H1 (cell line): Measurements from ENCODE around the gene EPHA1. TPM values are rescaled to one million over a fixed set of nuclear protein-coding genes. Genes with fewer than 3 reads are reported as not detected.

Experiments used
- CTCF ChIA-PET: fragments of 300-600 bp; sonication (Branson Sonifier 250); formaldehyde crosslinking; loops from one replicate; lab custom pipeline; 2021; ENCODE audit not compliant: partially characterized antibody; lab: Charles Lee
- POLR2A ChIA-PET: fragments of 300-600 bp; sonication (Branson Sonifier 250); formaldehyde crosslinking; loops from one replicate; lab custom pipeline; 2021; ENCODE audit warnings: inconsistent platforms; ENCODE audit not compliant: partially characterized antibody; lab: Charles Lee
- DNase-seq, 2 experiments: peaks; one replicate each; pipeline versions ENCODE4 v3.0.0 to v3.0.0-alpha.2; 2010 to 2022; ENCODE audit warnings: low spot score in 2 of 2, low read depth in 1 of 2, mixed read lengths in 1 of 2
- FAIRE-seq: peaks from 2 replicates; lab custom pipeline; 2011; peaks lifted over from hg19 to GRCh38; lab: Jason Lieb, UNC
- H2AFZ ChIP-seq: 2 replicates; pipeline ENCODE4 v1.8.1; 2012; ENCODE audit warnings: low read length, inconsistent platforms
- H2AK5ac ChIP-seq: 2 replicates; pipeline ENCODE4 v1.6.1; 2013; ENCODE audit warnings: low read depth, low read length
- H2BK120ac ChIP-seq: replicated peaks from 2 replicates; pipeline ENCODE3; 2013; ENCODE audit warnings: low read depth, low read length, inconsistent platforms
- H2BK12ac ChIP-seq: 2 replicates; pipeline ENCODE4 v1.6.1; 2013; ENCODE audit warnings: low read depth, low read length
- H2BK15ac ChIP-seq: 2 replicates; pipeline ENCODE4 v1.6.1; 2013; ENCODE audit warnings: low read length
- H2BK20ac ChIP-seq: 2 replicates; pipeline ENCODE4 v1.6.1; 2013; ENCODE audit warnings: low read length
- H2BK5ac ChIP-seq: 2 replicates; pipeline ENCODE4 v1.6.1; 2013; ENCODE audit warnings: low read depth, low read length
- H3K14ac ChIP-seq: 2 replicates; pipeline ENCODE4 v1.6.1; 2013; ENCODE audit warnings: inconsistent platforms; ENCODE audit not compliant: insufficient read length
- H3K18ac ChIP-seq: 2 replicates; pipeline ENCODE4 v1.6.1; 2013; ENCODE audit warnings: low read length; ENCODE audit errors: extremely low read depth
- H3K23ac ChIP-seq: 2 replicates; pipeline ENCODE4 v1.6.1; 2013; ENCODE audit warnings: inconsistent platforms; ENCODE audit not compliant: insufficient read length
- H3K23me2 ChIP-seq: 2 replicates; pipeline ENCODE4 v1.6.1; 2013; ENCODE audit warnings: low read depth, low read length
- H3K27ac ChIP-seq: 2 replicates; pipeline ENCODE4 v1.6.1; 2011; ENCODE audit warnings: low read depth, low read length, inconsistent platforms
- H3K27me3 ChIP-seq, 4 experiments: replicated peaks in 1 of 4; 1 replicate in 1 of 4; 2 replicates in 3 of 4; pipeline versions ENCODE4 v1.6.1 to v1.8.1; 2011 to 2013; ENCODE audit warnings: low read length in 3 of 4, mild to moderate bottlenecking in 3 of 4, inconsistent platforms in 2 of 4, mixed read lengths in 2 of 4, moderate library complexity in 1 of 4; ENCODE audit not compliant: control insufficient read depth in 3 of 4, insufficient read depth in 3 of 4; ENCODE audit errors: extremely low read depth in 1 of 4
- H3K36me3 ChIP-seq, 4 experiments: 2 replicates each; pipeline versions ENCODE4 v1.6.1 to v1.8.1; 2011 to 2013; ENCODE audit warnings: mild to moderate bottlenecking in 4 of 4, low read length in 3 of 4, moderate library complexity in 2 of 4, control low read depth in 1 of 4, inconsistent platforms in 1 of 4; ENCODE audit not compliant: insufficient read depth in 4 of 4, control insufficient read depth in 2 of 4
- H3K4ac ChIP-seq: replicated peaks from 2 replicates; pipeline ENCODE3; 2013; ENCODE audit warnings: low read length, low read depth, mixed read lengths, inconsistent platforms; ENCODE audit not compliant: insufficient read length
- H3K4me1 ChIP-seq, 4 experiments: replicated peaks in 1 of 4; 1 replicate in 1 of 4; 2 replicates in 3 of 4; pipeline versions ENCODE4 v1.6.1 to v1.8.1; 2011 to 2013; ENCODE audit warnings: low read length in 3 of 4, inconsistent platforms in 2 of 4, mixed read lengths in 1 of 4; ENCODE audit not compliant: insufficient read depth in 4 of 4, control insufficient read depth in 3 of 4
- H3K4me2 ChIP-seq, 2 experiments: 2 replicates each; pipeline versions ENCODE4 v1.6.1 to v1.8.1; 2011 to 2013; ENCODE audit warnings: low read depth in 2 of 2, low read length in 2 of 2, control low read depth in 1 of 2, inconsistent platforms in 1 of 2, mild to moderate bottlenecking in 1 of 2; ENCODE audit not compliant: insufficient read depth in 1 of 2
- H3K4me3 ChIP-seq, 4 experiments: fragments of 200-600, 300-600 bp in 1 of 4; sonication (generic), shearing (Covaris generic), sonication (Bioruptor Twin) in 1 of 4; 2 replicates each; pipeline versions ENCODE4 v1.5.1 to v1.8.1; 2011 to 2016; ENCODE audit warnings: low read length in 4 of 4, low read depth in 3 of 4, control low read depth in 2 of 4, inconsistent platforms in 2 of 4, mild to moderate bottlenecking in 2 of 4, mixed read lengths in 1 of 4, moderate library complexity in 1 of 4; ENCODE audit not compliant: insufficient read depth in 2 of 4; ENCODE audit errors: extremely low read depth in 1 of 4
- H3K56ac ChIP-seq: replicated peaks from 2 replicates; pipeline ENCODE3; 2013; ENCODE audit warnings: low read depth, mild to moderate bottlenecking, mixed read lengths, low read length, inconsistent platforms; ENCODE audit not compliant: insufficient read length
- H3K79me1 ChIP-seq: 2 replicates; pipeline ENCODE4 v1.6.1; 2013; ENCODE audit warnings: low read depth, low read length, control low read depth
- H3K79me2 ChIP-seq, 2 experiments: 2 replicates each; pipeline versions ENCODE4 v1.6.1 to v1.8.1; 2012 to 2013; ENCODE audit warnings: low read length in 2 of 2, mild to moderate bottlenecking in 2 of 2, inconsistent platforms in 1 of 2; ENCODE audit not compliant: insufficient read depth in 2 of 2, control insufficient read depth in 1 of 2
- H3K9ac ChIP-seq, 4 experiments: replicated peaks in 1 of 4; 1 replicate in 1 of 4; 2 replicates in 3 of 4; pipeline versions ENCODE4 v1.6.1 to v1.8.1; 2011 to 2013; ENCODE audit warnings: low read depth in 3 of 4, low read length in 3 of 4, control low read depth in 2 of 4, mild to moderate bottlenecking in 2 of 4, moderate library complexity in 2 of 4, inconsistent platforms in 1 of 4; ENCODE audit errors: extremely low read depth in 1 of 4
- H3K9me3 ChIP-seq, 2 experiments: 2 replicates each; pipeline versions ENCODE4 v1.6.1 to v1.8.1; 2012 to 2013; ENCODE audit warnings: mild to moderate bottlenecking in 2 of 2, moderate library complexity in 2 of 2, control low read depth in 1 of 2, inconsistent platforms in 1 of 2, low read depth in 1 of 2, low read length in 1 of 2, mixed read lengths in 1 of 2; ENCODE audit not compliant: insufficient read depth in 2 of 2
- H4K20me1 ChIP-seq, 2 experiments: replicated peaks in 1 of 2; 2 replicates each; pipeline versions ENCODE3 to v1.8.1; 2011 to 2013; ENCODE audit warnings: inconsistent platforms in 2 of 2, low read length in 2 of 2, mild to moderate bottlenecking in 1 of 2; ENCODE audit not compliant: insufficient read depth in 2 of 2, control insufficient read depth in 1 of 2
- H4K5ac ChIP-seq: 2 replicates; pipeline ENCODE4 v1.6.1; 2013; ENCODE audit warnings: low read length, low read depth, mixed read lengths, inconsistent platforms; ENCODE audit not compliant: insufficient read length
- H4K8ac ChIP-seq: 2 replicates; pipeline ENCODE4 v1.8.0; 2013; ENCODE audit warnings: mild to moderate bottlenecking, moderate library complexity, low read length, inconsistent platforms; ENCODE audit not compliant: insufficient read depth; ENCODE audit errors: extremely low read depth
- H4K91ac ChIP-seq: replicated peaks from 2 replicates; pipeline ENCODE3; 2013; ENCODE audit warnings: low read length, mixed read lengths, inconsistent platforms; ENCODE audit not compliant: insufficient read length
- ASH2L ChIP-seq: fragments of 200-600, 300-600 bp; sonication (generic); IDR thresholded peaks from one replicate; pipeline ENCODE4 v1.7.1; 2017; ENCODE audit warnings: low read length
- EGR1 ChIP-seq: IDR thresholded peaks from 2 replicates; pipeline ENCODE4 v1.6.1; 2011; ENCODE audit warnings: low read depth, low read length, borderline replicate concordance
- EP300 ChIP-seq, 2 experiments: IDR thresholded peaks; 1 replicate in 1 of 2; 2 replicates in 1 of 2; pipeline ENCODE4 v1.6.1; 2011 to 2012; ENCODE audit warnings: low read depth in 2 of 2, low read length in 2 of 2, mild to moderate bottlenecking in 2 of 2, borderline replicate concordance in 1 of 2, inconsistent platforms in 1 of 2, moderate library complexity in 1 of 2
- FOSL1 ChIP-seq: IDR thresholded peaks from 2 replicates; pipeline ENCODE4 v1.6.1; 2011; ENCODE audit warnings: mild to moderate bottlenecking, low read depth, low read length, moderate library complexity; ENCODE audit not compliant: insufficient read depth
- KDM1A ChIP-seq: fragments of 200-600, 300-600 bp; sonication (generic); IDR thresholded peaks from 2 replicates; pipeline ENCODE4 v1.7.1; 2016; ENCODE audit warnings: mild to moderate bottlenecking, low read length, borderline replicate concordance
- KDM5A ChIP-seq: fragments of 200-600 bp; IDR thresholded peaks from 2 replicates; pipeline ENCODE4 v1.7.1; 2012; ENCODE audit warnings: mild to moderate bottlenecking, low read length, inconsistent platforms, mixed read lengths
- SUZ12 ChIP-seq: fragments of 200-600 bp; sonication (generic); IDR thresholded peaks from 2 replicates; pipeline ENCODE4 v1.6.1; 2012; ENCODE audit warnings: mild to moderate bottlenecking, inconsistent platforms, low read length, moderate library complexity, mixed read lengths
- TAF7 ChIP-seq: optimal IDR thresholded peaks from 2 replicates; pipeline ENCODE3; 2011; ENCODE audit warnings: low read depth, mild to moderate bottlenecking, inconsistent platforms, low read length, moderate library complexity, borderline replicate concordance
- YY1 ChIP-seq: IDR thresholded peaks from 2 replicates; pipeline ENCODE4 v1.6.1; 2011; ENCODE audit warnings: low read depth, mild to moderate bottlenecking, low read length
- ZNF274 ChIP-seq: IDR thresholded peaks from 2 replicates; pipeline ENCODE4 v1.7.0; 2012; ENCODE audit warnings: low read length, borderline replicate concordance; ENCODE audit errors: extremely low read depth
- WGBS, 2 experiments: shearing (Covaris generic) in 1 of 2; methylation state at CpG; one replicate each; pipeline versions ENCODE4 v1.1.6 to v1.1.7; 2013 to 2015; ENCODE audit warnings: low lambda C conversion rate in 2 of 2, mixed read lengths in 2 of 2, inconsistent platforms in 1 of 2, low coverage in 1 of 2, missing lambda C conversion rate in 1 of 2; ENCODE audit not compliant: insufficient replicate concordance in 2 of 2, insufficient coverage in 1 of 2, insufficient read length in 1 of 2; ENCODE audit errors: extremely low coverage in 1 of 2, missing lambda C conversion rate in 1 of 2; 5-methylcytosine and 5-hydroxymethylcytosine counted together
- polyA plus RNA-seq, 7 experiments: library from polyadenylated mRNA; depleted of rRNA in 3 of 7; stranded (reverse) in 5 of 7; unstranded in 2 of 7; fragments of >200 nt in 5 of 7; fragments of 200-250 nt in 2 of 7; gene quantifications; 1 replicate in 5 of 7; 2 replicates in 1 of 7; 4 replicates in 1 of 7; pipeline versions ENCODE4 v1.2.1 to v1.2.3, GENCODE V29; 2011 to 2013; ENCODE audit warnings: missing spikeins in 2 of 7, mixed read lengths in 2 of 7
- total RNA-seq: library from RNA; stranded (reverse); fragmentation: NEBNext Ultra II Directional; extraction: Animal tissue kit (Norgen Biotek cat#: 25700); gene quantifications from 2 replicates; pipeline ENCODE4 v1.2.1, GENCODE V29; 2021
- TF ChIP-seq, protein P1 (sequence below): IDR thresholded peaks from 2 replicates; pipeline ENCODE4 v1.6.1; 2012; ENCODE audit warnings: inconsistent platforms

Gene EPHA1
- total and polyA plus RNA-seq, 2 of the 8 experiments (the other 6 are each of a cell fraction or from before 2014, with no cell fraction given) = 86.5 to 133 TPM

DNA sequence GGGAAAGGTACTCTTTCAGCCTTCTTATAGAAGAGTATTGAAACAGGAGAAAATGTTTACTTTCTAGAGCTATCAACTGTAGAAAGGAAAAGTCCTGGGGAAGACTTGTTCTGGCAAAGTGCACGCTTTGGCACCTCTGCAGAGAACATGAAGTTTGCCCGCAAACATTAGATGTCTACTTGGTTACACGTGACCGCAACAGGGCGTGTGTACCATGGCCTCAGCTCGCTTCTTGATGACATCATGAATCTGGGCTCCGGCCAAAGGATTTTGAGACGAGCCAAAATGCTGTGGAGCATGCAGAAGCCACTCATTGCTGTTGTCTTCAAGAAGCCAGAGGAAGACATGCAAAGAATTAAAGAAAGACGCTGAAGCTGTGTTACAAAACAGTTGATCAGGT lies 26.0 kb upstream of the EPHA1 start:
- H3K4me2 ChIP-seq = no peak overlapping the region
- H2AFZ ChIP-seq = no peak overlapping the region
- H4K91ac ChIP-seq = no peak overlapping the region
- no peak overlapping the region for H3K23ac ChIP-seq
- no peak overlapping the region for H3K14ac ChIP-seq
- no peak overlapping the region for H2BK12ac ChIP-seq
- H2BK5ac ChIP-seq = no peak overlapping the region
- H3K79me2 ChIP-seq = no peaks in the 10 kb centered on the region
- H3K27me3 ChIP-seq = no peaks in the 10 kb centered on the region
- H3K9ac ChIP-seq = no peak overlapping the region
- TF ChIP-seq ZNF274 (no peak), ASH2L (no peak), KDM5A (no peak), EP300 (IDR thresholded peaks at IDR 0.05; ENCODE audit: borderline replicate concordance in 1 of 2, low read depth in 2 of 2, low read length in 2 of 2) (no peak), FOSL1 (no peak), SUZ12 (no peak), KDM1A (no peak), TAF7 (no peak), YY1 (no peak), EGR1 (no peak)
- TF ChIP-seq, protein P1, sequence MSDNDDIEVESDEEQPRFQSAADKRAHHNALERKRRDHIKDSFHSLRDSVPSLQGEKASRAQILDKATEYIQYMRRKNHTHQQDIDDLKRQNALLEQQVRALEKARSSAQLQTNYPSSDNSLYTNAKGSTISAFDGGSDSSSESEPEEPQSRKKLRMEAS = no peak
- TF ChIP-seq, all 59 proteins: peak for 0
- no peak overlapping the region for H4K8ac ChIP-seq
- H4K20me1 ChIP-seq = no peaks in the 10 kb centered on the region
- no peak overlapping the region for H4K5ac ChIP-seq
- H3K36me3 ChIP-seq = no peaks in the 10 kb centered on the region
- no peak overlapping the region for H2BK15ac ChIP-seq
- H3K18ac ChIP-seq = no peak overlapping the region
- no peak overlapping the region for H3K4me3 ChIP-seq
- H3K56ac ChIP-seq = no peak overlapping the region
- H3K27ac ChIP-seq = no peak overlapping the region
- peaks cover 2 to 8% (median 6%) of the 10 kb centered on the region in 4 experiments for H3K4me1 ChIP-seq
- no peaks in the 10 kb centered on the region for H3K9me3 ChIP-seq
- H2AK5ac ChIP-seq = no peak overlapping the region
- H3K23me2 ChIP-seq = peaks cover 2% of the 10 kb centered on the region; the same call in 1 of the 2 replicates
- WGBS, 2 experiments = 96% methylated on average over 9 of the region's 9 CpGs; no CpG with 5 or more reads in 1 of the 2 experiments
- FAIRE-seq = no peak
- POLR2A ChIA-PET = no interaction called here
- DNase-seq = no peak
- CTCF ChIA-PET = interaction anchor here (1.0 to 4.5 kb wide), 4 partner anchors 15 to 135 kb away, joined by 3 to 23 read pairs (median 4); no protein-coding TSS in a partner anchor
- H3K4ac ChIP-seq = no peak overlapping the region
- no peak overlapping the region for H2BK20ac ChIP-seq
- no peak overlapping the region for H2BK120ac ChIP-seq
- no peaks in the 10 kb centered on the region for H3K79me1 ChIP-seq
